C4-2B (cell line): ENCODE data around the gene TMEM220.
A peak's percentile ranks its signal among the peaks of the same experiment; 100 is the strongest.

Experiments used
- H3K27ac ChIP-seq: fragments of 450-650 bp; 2 replicates; pipeline ENCODE4 v1.5.1; 2017
- CTCF ChIP-seq: fragments of 450-650 bp; conservative IDR thresholded peaks from 2 replicates; pipeline ENCODE4 v1.5.1; 2017; ENCODE audit warnings: mild to moderate bottlenecking
- ZFX ChIP-seq: fragments of 450-650 bp; IDR thresholded peaks from 2 replicates; pipeline ENCODE4 v1.6.1; 2017

TMEM220 gene

GRCh38 chr17:10773391-10773790, 43.6 kb upstream of the TMEM220 start:
- no peak overlapping the region for H3K27ac ChIP-seq
- TF ChIP-seq ZFX, result no peak
- no peak for TF ChIP-seq CTCF

- TF ChIP-seq CTCF, result peak; percentile 96
- TF ChIP-seq ZFX, result no peak
- no peak overlapping the region for H3K27ac ChIP-seq
These were observed 42.9 kb upstream of the TMEM220 start for GRCh38 chr17:10772425-10773380.

GRCh38 chr17:10771148-10771547, 41.3 kb upstream of the TMEM220 start:
- TF ChIP-seq CTCF, result no peak
- TF ChIP-seq ZFX, result no peak
- H3K27ac ChIP-seq, result no peak overlapping the region

- H3K27ac ChIP-seq, result no peak overlapping the region
- TF ChIP-seq ZFX, result no peak
These were observed 40.0 kb upstream of the TMEM220 start for GRCh38 chr17:10769840-10770239.

- TF ChIP-seq ZFX (no peak), CTCF (no peak)
- H3K27ac ChIP-seq, result no peak overlapping the region
These were observed 39.0 kb upstream of the TMEM220 start for GRCh38 chr17:10768750-10769251.

- no peak overlapping the region for H3K27ac ChIP-seq
- TF ChIP-seq ZFX, result no peak
These were observed 37.4 kb upstream of the TMEM220 start for GRCh38 chr17:10767232-10767631.

GRCh38 chr17:10762037-10762436, 32.2 kb upstream of the TMEM220 start:
- TF ChIP-seq ZFX (no peak), CTCF (no peak)

GRCh38 chr17:10761281-10761680, 31.5 kb upstream of the TMEM220 start:
- no peak overlapping the region for H3K27ac ChIP-seq
- no peak for TF ChIP-seq CTCF
- no peak for TF ChIP-seq ZFX

More at GRCh38 chr17:10762037-10762436, 32.2 kb upstream of the TMEM220 start:
- H3K27ac ChIP-seq, result no peak overlapping the region
